AG10803 (cell line): ENCODE data around the gene TRMT2A.
A peak's percentile ranks its signal among the peaks of the same experiment; 100 is the strongest.

Experiments used
- DNase-seq: peaks from one replicate; pipeline ENCODE4 v3.0.0; 2010; ENCODE audit warnings: low read depth
- H3K4me3 ChIP-seq: 2 replicates; pipeline ENCODE4 v1.5.1; 2011; ENCODE audit warnings: mild to moderate bottlenecking, low read length, control low read depth
- CTCF ChIP-seq: conservative IDR thresholded peaks from 2 replicates; pipeline ENCODE4 v1.5.1; 2011; ENCODE audit warnings: mild to moderate bottlenecking, low read length, control low read depth, inconsistent platforms

TRMT2A gene

GRCh38 chr22:20159076-20159475 is 42.0 kb upstream of the TRMT2A start:
- no peak for TF ChIP-seq CTCF
- no peak overlapping the region for H3K4me3 ChIP-seq
- no peak for DNase-seq

GRCh38 chr22:20158391-20159036 is 41.5 kb upstream of the TRMT2A start:
- no peak for TF ChIP-seq CTCF
- DNase-seq = no peak
- H3K4me3 ChIP-seq = no peak overlapping the region

GRCh38 chr22:20157430-20158183 is 40.6 kb upstream of the TRMT2A start:
- H3K4me3 ChIP-seq = no peak overlapping the region
- TF ChIP-seq CTCF = no peak
- DNase-seq = no peak

GRCh38 chr22:20156611-20157429 is 39.8 kb upstream of the TRMT2A start:
- TF ChIP-seq CTCF = peak; percentile 95

GRCh38 chr22:20156042-20156389 is 39.0 kb upstream of the TRMT2A start:
- TF ChIP-seq CTCF = no peak
- H3K4me3 ChIP-seq = no peak overlapping the region
- no peak for DNase-seq

More at GRCh38 chr22:20156611-20157429, 39.8 kb upstream of the TRMT2A start:
- no peak overlapping the region for H3K4me3 ChIP-seq
- DNase-seq = peak; percentile 63

- peak overlapping the region; percentile 41 for H3K4me3 ChIP-seq
- TF ChIP-seq CTCF = no peak
- DNase-seq = peak; percentile 59
Observed at GRCh38 chr22:20155330-20156041, 38.5 kb upstream of the TRMT2A start.
